Measurements from ENCODE around the gene GARIN5A.

The GARIN5A gene

DNA sequence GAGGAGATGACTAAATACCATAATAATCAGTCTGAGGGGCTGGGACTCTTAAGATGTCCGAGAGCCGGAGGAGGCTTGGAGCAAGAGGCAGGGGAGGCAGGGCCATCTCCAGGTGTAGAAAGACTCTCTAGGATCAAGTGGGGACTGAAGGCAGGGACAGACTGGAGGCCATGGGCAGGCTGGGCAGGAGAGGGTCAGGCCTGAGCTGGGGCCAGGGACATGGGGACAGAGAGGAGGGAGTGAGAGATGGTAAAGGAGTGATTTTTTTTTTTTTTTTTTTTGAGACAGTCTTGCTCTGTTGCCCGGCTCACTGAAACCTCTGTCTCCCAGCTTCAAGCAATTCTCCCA, 32.2 kb upstream of the GARIN5A start:
- DNase-seq (ENCODE audit: low read depth): no peak

DNA sequence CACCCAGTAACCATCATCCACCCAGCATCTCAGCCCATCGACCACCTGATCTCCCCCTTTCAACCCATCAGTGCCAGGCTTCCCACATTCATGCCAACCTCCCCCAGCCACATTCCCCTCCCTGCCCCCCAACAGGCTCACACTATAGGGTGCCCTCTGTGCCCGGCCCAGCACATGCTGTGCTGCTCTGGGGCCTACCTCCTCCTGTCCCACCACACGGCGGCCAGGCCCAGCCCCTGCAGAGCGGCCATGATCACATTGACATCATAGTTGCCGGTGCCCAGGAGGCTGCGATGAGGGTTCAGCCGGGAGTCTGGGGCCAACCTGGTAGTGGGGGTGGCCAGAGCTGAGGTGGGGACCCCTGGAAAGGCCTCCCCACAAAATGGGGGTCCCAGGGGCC, 30.7 kb upstream of the GARIN5A start:
- no peak for DNase-seq (ENCODE audit: low read depth)

DNA sequence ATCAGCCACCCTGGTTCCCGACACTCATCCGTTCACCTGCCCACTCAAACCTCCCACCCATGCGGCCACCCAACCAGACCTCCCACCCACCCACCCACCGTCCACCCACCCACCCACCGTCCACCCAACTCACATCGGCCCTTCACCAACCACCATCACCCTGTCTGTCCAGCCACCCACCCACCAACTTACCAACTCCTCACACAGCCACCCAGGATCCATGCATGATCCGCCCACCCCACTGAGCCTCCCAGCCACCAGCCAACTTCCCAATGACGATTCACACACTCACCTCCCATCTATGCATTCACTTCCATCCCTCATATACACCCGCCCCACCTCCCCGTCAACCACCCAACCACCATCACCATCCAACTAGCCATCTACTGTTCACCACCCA, 30.1 kb upstream of the GARIN5A start:
- no peak for DNase-seq (ENCODE audit: low read depth)

DNA sequence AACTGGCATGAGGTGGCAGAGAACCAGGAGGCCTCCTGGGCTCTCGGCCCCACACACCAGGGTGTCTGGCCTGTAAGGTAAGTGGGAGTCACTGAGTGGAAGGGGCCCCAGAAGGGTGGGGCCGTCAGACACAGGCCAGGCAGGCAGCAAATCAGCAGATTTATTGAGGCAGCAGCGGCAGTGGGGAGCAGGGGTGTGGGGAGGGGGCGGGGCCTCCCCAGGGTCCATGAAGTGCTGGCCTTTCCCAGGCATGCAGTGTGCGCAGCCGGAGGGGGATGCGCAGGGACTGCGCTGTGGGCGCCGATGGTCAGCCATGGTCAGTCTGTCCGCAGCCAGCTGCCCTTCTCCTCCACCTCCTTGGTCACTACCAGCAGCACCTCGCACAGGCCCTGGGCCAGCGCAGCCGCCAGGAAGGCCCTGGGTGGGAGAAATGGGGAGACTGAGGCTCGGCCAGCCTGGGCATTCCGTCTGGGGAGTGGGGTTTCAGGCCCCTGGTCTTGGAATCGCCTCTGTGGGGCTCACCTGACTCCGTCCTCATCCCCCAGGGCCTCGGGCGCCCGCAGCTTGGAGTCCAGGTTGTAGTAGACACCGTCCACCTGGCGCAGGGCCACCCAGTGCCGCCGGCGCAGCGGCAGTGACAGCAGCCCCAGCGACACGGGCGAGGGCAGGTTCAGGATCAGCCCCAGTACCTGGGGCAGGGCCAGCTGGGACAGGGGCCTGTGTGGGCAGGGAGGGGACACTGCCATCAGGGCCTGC, 29.4 kb upstream of the GARIN5A start:
- no peak for DNase-seq (ENCODE audit: low read depth)

DNA sequence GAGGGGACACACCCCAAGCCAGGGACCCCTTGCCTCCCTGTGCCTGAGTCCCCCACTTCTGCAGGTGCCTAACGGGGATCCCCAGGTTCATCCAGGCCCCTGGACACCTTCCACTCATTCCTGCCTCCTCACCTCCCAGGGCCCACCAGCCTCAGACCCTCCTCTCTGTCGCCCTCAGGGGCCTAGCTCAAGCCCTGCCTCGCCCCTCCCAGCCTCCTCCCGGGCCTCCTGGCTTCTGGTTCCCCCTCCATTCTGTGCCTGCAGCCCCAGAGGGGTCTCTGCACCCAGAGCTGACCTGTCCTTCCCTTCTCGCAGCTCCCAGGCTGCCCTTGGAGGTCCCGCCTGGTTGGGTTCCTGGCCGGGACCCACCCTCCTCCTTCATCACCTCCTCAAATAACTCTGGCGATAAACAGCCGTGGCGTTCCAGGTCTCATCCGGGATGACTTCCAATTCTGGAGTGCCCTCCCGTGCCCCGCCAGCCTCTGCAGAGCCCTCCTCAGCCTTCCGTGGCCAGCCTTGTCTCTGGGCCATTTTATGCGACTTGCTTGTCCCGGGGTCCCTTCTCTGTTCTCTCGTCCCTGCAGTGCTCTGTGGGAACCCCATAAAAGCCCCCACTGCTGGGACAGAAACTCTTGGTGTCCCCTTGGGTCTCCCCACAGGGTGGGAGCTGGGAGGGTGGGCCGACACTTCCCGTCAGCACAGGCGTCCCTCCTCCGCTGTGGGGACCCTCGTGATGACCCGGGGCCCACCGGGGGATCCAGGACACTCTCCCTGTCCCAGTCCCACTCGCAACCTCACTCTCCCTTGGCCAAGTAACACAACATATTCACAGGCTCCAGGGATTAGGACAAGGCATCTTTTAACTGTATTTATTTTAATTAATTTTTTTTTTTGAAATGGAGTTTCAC, 25.2 kb upstream of the GARIN5A start:
- no peak for DNase-seq (ENCODE audit: low read depth)

DNA sequence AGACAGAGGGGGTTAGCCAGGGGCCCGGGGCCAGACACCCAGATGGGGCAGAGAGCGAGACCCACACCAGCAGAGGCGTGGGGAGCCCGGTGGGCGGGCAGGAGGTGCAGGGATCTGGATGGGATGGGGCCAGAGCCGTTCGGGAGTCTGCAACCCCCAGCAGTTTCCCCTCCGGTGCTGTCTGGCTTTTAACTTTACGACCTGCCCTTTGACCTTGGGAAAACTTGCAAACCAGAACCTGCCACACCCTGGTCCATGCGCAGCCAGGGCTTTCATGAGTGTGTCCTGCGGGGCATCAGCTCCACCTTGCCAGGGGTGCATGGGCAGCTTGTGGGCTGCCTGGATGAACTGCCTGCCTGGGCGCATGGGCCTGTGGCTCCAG, 24.5 kb upstream of the GARIN5A start:
- DNase-seq (ENCODE audit: low read depth): no peak

DNA sequence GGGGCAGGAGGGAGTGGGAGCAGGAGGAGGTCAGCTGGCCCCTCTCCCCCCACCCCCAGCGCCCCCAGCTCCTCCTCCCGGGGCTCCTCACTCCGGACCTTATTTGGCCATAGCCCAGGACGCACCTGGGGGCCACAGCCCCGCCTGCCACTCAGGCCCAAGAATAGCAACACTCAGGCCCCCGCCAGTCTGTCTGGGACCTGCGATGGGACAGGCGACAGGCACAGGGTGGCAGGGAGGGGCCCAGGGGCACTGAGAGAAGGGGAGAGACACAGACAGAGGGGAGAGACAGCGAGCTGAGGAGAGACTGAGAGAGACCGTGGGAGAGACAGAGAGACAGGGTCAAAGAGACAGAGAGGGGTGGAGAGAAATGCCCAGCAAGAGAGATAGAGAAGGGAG, 24.1 kb upstream of the GARIN5A start:
- no peak for DNase-seq (ENCODE audit: low read depth)

DNA sequence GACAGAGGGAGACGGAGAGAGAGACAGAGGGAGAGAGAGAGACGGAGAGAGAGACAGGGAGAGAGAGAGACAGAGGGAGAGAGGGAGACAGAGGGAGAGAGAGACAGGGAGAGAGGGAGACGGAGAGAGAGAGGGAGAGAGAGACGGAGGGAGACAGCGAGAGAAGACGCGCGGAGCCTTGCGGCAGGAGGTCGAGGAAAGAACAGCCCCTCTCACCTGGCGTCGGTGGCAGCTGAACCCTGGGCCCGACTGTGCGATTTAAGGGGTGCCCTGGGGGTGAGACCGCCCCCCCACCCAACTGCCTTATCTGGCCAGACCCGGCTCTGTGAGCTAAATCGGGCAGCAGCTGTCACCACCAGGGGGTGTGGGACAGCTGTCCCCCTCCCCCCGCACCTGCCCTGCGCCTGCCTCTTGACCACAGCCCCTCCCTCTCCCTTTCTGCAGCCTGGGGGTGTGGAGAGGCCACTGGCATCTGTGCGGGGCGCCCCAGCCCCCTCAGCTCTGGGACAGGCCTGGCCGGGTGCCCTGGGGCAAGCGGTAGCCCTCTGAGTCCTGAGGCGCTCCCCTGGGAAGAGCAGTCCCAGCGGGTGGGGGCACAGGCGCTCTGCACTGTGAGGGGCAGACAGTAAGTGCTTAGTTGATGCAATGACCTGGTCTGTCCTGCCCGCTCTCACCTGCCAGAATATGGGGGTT, 23.6 kb upstream of the GARIN5A start:
- DNase-seq (ENCODE audit: low read depth): no peak

DNA sequence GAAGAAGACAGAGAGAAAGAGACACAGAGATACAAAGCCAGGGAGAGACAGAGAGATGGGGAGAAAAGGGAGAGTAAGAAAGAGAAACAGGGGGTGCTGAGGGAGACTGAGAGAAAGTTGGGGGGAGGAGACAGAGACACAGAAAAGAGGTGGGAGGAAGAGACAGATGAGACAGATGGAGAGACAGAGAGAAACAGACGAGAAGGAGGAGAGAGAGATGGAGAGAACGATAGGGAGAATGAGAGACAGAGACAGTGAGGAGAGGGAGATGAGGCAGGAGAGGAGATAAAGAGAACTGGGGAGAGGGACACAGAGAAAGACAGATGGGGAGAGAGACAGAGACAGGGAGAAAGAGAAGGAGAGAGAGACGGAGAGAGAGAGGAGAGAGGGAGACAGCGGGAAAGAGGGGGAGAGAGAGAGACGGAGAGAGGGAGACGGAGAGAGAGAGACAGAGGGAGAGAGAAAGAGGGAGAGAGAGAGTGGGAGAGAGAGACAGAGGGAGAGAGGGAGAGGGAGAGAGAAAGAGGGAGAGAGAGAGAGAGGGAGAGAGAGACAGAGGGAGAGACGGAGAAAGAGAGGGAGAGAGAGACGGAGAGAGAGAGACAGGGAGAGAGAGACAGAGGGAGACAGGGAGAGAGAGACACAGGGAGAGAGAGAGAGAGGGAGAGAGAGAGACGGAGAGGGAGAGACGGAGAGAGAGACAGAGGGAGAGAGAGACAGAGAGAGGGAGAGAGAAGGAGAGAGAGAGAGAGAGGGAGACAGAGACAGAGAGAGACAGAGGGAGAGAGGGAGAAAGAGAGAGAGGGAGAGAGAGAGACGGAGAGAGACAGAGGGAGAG, 21.8 kb upstream of the GARIN5A start:
- no peak for DNase-seq (ENCODE audit: low read depth)

DNA sequence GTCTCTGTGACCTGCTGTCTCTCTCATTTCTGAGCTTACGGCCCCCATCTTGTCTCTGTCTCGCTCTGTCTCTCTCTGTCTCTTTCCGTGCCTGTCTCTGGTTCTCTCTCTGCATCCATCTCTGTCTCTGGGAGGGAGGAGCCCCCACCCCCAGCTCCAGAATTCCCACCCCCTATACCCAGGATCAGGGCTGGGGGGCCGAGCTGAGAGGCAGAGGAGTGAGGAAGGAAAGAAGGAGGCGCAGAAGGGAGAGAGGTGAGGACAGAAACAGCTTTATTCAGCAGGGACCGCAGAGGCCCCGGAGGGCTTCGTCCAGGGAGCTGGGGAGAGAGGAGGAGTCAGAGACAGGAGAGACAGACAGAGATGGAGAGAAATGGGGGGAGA, 20.4 kb upstream of the GARIN5A start:
- DNase-seq (ENCODE audit: low read depth): no peak

DNA sequence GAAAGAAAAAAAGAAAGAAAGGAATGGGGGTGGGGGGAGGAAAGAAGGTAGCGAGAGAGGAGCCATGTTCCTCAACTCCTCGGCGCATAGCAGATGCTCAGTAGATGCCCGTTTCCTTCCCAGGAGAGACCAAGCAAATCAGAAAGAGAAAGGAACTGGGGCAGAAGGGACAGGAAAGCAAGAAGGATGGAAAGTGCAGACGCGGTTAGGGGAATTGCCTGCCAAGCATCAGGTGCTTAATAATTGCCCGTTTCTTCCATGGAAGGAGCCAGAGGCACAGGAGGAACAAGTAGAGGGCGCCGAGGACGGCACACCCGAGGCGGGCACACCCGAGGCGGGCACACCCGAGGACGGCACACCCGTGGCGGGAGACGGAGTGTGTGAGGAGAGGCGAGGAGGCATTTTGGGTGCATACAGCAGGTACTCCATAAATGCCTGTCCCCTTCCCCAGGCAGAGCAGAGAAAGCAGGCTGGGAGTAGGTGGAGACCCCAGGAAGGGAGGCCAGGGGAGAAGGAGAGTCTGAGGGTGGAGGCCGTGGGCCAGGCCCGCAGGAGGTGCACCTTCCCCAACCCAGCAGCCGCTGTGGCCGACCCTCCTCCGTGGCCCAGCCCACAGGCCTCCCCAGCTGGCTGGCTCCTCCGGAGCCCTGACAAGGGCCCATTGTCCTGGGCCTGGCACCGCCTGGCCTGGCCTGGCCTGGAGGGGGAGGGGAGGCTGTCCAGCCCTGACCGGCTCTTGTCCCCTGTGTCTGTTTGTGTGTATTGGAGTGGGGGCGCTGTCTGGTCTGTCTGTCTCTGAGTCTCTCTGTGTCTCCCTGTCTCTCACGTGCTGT, 19.8 kb upstream of the GARIN5A start:
- DNase-seq (ENCODE audit: low read depth): no peak

DNA sequence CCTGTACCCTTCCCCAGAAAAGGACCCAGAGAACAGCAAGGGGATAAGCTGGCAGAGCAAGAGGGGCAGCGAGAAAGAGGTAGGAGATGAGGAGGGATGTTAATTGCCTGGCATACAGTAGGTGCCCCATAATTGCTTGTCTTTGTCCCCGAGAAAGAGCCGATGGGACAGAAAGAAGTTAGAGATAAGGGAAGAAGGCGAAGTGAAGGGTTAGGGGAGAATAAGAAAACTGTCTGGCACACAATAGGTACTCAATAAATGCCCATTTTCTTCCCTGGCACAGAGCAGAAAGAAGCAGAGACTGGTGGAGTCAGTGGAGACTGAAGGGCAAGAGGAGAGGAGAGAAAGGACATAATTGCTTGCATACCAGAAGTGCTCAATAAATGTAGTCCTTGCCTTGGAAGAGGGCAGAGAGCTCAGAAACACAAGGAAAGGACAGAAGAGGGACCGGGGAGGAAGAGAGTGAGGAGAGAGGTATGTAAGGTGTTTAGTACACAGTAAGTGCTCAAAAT, 18.4 kb upstream of the GARIN5A start:
- DNase-seq (ENCODE audit: low read depth): no peak

DNA sequence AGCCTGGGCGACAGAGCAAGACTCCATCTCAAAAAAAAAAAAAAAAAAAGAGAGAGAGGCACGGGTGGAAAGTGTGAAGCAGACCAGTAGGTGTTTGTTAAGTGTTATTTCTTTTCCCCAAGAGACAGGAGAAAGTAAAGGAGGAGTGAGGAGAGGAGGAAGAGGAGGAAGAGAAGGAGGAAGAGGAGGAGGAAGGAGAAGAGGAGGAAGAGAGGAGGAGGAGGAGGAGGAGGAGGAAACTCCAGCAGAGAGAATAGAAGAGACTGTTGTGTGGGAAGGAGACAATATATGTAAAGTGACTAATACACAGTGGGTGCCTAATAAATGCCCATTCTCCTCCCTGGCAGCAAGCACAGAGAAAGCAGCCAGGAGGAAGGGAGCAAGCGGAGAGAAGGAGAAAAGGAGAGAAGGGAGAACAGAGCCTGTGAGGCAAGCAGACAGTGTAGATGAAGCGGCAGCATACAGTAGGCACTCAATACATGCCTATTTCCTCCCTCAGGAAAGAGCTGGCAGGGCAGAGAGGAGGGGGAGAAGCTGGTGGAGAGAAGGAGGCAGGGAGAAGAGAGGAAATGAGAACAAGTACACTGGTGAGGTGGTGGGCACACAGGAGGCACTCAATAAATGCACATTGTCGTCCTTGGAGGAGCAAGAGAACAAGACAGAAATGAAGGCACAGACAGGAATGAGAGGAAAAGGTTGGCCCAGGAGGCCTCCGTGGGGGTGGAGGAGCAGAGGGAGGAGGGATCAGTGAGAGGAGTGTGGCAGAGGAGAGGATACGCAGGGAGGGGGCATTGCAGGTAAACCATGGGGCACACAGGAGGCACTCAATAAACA, 17.8 kb upstream of the GARIN5A start:
- DNase-seq (ENCODE audit: low read depth): no peak

DNA sequence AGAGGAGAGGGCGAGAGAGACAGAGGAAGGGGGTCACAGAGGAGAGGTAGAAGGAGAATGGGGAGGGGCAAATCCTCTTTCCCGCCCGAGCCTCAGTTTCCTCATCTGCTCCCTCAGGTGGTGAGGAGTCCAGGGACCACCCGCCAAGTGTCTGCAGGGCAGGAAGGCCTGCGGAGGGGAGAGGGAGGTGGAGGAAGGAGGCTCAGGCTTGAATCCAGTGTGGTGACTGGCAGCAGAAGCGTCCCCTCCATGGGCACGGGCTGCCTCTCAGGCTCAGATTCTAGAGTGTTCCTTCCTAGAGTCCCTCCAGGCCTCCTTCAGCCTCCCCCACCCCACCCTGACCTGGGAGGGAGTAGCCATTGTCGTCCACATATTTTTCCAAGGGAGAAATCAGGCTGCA, 16.5 kb upstream of the GARIN5A start:
- DNase-seq (ENCODE audit: low read depth): no peak

DNA sequence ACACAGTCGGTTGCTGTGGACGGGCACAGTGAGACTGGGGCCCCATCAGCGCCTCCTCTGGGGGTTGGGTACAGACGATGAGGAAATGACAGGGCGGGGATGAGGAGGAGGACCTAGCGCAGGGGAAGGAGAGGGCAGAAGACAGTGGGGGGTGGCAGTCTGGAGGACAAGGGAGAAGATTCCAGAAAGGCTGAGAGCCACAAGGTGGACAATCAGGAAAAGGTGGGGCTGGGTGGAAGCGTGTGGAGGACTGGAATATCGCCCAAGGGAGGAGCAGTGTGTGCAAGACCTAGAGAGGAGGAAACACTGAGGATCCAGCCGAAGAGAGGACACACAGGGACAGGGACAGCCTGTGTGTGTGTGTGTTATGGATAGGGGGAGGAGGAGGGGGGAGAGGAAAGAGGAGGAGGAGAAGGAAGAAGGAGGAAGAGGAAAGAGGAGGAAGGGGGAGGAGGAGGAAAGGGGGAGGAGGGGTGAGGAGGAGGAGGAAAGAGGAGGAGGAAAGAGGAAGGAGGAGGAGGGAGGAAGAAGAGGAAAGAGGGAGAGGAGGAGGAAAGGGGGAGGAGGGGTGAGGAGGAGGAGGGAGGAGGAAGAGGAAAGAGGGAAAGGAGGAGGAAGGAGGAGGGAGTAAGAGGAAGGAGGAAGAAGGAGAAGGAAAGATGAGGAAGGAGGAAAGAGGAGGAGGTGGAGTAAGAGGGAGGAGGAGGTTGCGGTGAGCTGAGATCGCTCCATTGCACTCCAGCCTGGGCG, 15.8 kb upstream of the GARIN5A start:
- DNase-seq (ENCODE audit: low read depth): no peak

DNA sequence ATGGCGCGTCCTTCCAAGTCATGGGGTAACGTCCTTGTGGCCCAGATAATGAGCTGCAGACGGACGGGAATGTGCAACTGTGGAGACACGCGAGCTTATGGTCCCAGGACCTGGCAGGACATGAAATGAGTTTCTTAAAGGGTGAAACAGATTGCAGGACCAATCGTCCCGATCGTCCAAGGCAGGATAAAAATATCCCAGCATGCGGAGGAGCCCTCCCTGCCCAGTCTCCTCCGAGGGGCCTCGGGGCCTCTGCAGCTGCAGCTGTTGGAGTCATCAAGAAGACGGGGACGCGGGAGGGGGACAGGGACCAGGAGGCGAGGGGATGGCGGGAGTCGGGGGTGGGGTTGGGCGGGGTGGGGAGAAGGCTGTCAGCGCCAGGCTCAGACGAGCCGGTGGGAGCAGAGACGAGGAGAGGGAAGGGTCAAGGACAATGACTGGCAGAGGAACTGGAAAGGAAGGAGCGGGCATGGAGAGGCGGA, 14.4 kb upstream of the GARIN5A start:
- no peak for DNase-seq (ENCODE audit: low read depth)

DNA sequence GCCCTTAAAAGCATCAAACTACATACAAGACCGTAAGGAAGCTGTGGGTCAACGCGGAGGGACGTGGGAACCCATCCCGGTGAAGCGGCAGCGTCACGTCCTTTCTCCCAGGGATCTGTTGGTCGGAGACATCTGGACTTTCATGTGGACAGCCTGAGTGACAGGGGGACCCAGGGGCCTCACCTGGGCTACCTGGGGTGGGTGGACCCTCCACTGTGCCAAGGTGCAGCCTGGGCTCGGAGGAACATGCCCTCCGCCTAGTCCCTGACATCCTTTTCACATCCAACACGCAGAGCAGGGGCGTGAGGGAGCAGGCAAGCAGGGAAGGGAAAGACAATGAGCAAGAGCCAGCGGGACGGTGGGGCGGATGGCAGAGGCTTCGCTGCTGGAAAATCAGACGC, 13.8 kb upstream of the GARIN5A start:
- DNase-seq (ENCODE audit: low read depth): no peak

DNA sequence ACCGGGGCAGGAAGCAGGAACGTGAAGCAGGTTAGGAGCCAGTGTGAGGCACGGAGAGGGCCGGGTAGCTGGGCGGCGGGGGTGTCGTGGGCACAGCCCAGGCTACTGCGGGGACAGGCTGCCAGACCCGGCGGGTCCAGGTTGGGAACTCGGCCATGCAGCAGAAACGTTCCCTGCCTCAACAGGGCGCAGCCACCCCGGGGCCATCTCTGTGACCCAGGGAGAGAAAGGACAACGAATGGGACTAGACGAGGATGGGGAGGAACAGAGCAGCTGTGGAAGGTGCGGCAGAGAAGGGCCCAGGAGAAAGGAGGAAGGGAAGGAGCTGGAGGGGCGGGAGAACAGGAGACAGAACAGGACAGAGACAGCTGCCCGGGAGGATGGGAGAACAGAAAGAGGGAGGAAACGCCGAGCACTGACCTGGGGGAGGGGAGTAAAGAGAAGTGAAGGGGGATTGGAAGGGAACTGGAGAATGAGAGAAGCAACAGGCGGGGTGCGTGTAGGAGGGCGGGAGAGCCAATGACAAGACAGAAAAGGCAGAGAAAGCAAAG, 12.9 kb upstream of the GARIN5A start:
- DNase-seq (ENCODE audit: low read depth): no peak
